DMS 273 (cell line): ENCODE results near the gene RAP1A.
"Not testable (repeated sequence)": the region's sequence is repeated elsewhere in the genome, so short reads cannot be mapped to it uniquely, and the experiment has no call there.

Experiments
- DNase-seq: peaks from one replicate; lab custom pipeline; 2025; ENCODE audit not compliant: unreplicated experiment; lab: John Stamatoyannopoulos, UW

RAP1A gene

DNA sequence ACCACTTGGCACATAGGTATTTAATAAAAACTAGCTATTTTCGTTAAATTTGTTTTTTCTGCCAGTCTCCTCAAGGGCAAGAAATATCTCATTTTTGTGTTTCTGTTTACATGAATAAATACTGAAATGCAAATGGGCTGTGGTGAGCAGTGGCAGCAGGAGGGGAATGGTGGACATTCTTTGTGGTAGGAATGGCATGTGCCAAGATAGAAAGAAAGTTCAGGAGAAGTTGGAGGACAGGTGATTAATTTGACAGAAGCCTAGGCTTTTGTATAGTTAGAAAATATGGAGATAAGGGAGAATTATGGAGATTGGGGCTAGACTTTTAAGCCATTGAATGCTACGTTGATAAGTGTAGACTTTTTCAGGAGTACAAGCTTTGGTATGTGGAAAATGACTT lies 8.6 kb downstream of the RAP1A start:
- DNase-seq = no peak

DNA sequence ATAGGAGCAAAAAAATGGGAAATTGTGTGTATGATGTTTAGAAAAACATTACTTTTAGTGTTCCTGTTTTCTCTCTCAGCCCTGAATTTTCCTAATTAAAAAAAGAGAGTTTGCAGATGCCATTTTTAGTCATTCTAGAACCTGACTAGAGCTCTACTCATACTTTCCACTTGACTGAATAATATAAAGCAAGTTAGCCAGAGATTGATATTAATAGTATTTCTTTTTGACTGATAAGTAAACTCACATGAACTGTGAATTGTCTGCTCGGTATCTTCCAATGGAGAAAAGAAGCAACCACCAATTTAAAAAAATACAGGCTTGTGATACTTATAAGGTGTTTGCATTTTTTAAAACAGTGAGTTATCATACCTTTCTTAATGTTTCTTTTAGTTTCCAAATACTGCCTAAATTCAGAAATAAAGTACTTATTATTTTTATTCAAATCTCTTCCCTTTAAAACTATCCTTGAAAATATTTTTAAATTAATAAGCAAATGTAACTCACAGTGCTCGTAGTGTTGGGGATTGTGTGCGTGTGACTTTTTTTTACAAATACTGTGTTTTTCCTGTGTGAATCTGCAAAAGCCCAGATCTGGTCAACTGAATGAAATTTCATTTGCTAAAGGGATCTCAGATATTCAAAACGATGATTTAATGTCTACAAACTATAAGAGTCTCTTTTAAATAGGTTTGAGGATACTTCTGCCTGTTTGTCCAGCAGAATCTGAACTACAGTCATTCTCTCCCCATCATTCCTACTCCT lies 9.8 kb downstream of the RAP1A start:
- no peak for DNase-seq

- DNase-seq = no peak
Observed at GRCh38 chr1:111630567-111630966, 11.0 kb downstream of the RAP1A start.

GRCh38 chr1:111631502-111631901 lies 11.9 kb downstream of the RAP1A start:
- DNase-seq = no peak

GRCh38 chr1:111632771-111633170 lies 13.2 kb downstream of the RAP1A start:
- DNase-seq = not testable (repeated sequence)

DNA sequence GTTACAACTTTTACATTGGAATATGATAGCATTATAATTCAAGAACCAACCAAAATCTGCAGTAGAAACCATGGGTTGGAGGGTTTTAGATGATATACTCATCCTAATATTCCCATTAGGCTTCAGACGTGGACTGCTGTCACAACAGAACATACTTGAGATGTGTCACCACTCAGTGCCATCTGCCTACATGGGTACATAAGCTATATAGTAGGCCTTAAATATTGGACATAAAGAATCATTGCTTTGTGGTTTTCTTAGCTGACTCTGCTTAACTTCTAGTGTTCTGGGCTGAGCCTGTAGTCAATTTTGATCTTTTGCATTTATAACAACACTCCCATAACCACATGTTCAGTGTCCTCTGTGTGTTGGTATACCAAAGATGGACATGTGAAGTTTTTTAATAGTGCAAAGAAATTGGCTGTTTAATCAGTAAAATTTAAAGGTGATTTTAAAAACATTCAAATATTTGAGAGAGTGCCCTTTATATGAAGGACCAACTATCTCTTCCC lies 14.2 kb downstream of the RAP1A start:
- no peak for DNase-seq

DNA sequence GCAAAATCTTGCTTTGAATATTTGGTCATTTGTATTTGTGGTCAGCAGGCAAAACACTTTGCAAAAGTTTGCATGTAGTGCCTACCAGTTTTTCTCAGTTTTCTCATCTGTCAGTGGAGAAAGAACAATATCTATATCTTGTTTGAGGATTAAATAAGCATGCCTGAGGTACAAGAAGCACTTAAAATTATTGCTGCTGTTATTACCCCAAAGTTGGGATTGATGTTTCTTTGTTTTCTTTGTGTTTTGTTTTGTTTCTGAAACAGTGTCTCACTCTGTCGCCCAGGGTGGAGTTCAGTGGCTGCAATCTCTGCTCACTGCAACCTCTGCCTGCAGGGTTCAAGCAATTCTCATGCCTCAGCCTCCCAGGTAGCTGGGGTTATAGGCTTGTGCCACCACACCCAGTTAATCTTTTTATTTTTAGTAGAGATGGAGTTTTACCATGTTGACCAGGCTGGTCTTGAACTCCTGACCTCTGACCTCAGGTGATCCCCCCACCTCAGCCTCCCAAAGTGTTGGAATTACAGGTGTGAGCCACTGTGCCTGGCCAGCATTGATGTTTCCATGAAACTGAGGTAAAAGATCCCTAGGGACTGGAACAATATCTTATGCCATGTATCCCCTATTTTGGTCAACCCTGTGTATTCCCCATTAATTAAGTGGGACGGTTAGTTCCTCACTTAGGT lies 15.9 kb downstream of the RAP1A start:
- DNase-seq = no peak

DNA sequence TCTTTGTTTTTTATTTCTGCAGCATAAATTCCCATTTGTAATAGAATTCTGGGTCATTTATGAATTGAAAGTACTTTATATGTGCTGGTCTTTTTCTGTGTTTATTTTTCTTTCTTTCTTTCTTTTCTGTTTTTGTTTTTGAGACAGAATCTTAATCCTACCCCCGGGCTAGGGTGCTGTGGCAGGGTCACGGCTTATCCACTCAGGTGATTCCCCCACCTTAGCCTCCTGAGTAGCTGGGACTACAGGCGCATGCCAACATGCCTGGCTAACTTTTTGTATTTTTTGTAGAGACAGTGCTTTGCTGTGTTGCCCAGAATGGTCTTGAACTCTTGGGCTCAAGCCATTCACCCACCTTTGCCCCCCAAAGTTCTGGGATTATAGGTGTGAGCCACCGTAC lies 18.7 kb downstream of the RAP1A start:
- no peak for DNase-seq

GRCh38 chr1:111639602-111640198 lies 20.1 kb downstream of the RAP1A start:
- no peak for DNase-seq

- DNase-seq = no peak
Observed at GRCh38 chr1:111643097-111643496, 23.5 kb downstream of the RAP1A start.

DNA sequence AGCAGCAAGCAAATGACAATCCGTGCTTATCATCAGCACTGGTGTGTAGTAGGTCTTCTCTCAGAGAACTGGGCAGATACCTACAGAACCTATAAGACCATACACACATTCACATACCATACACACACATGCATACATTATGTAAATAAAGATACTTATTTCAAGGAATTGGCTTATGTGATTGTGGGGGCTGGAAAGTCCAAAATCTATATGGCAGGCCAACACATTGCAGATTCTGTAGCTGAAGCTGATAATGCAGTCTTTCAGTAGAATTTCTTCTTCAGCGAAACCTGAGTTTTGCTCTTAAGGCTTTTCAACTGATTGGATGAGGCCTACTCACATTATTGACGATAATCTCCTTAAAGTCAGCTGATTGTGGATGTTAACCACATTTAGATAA lies 24.1 kb downstream of the RAP1A start:
- no peak for DNase-seq

- DNase-seq = no peak
Observed at GRCh38 chr1:111644506-111644905, 24.9 kb downstream of the RAP1A start.

DNA sequence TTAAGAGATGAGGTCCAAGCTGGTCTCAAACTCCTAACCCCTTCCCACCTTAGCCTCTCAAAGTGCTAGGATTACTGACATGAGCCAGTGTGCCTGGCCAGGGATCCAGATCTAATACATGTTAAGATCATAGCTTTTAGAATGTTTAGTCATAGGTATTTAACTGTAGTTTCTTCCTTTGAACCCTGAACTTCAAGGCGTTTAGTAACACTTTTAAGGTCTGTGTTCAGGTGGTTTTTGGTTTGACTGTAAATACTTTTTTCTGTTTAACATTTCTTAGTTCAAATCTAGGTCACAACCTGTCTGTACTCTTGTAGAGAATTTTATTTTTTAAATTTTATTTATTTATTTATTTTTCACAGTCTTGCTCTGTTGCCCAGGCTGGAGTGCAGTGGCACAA lies 28.1 kb downstream of the RAP1A start:
- DNase-seq = no peak

DNA sequence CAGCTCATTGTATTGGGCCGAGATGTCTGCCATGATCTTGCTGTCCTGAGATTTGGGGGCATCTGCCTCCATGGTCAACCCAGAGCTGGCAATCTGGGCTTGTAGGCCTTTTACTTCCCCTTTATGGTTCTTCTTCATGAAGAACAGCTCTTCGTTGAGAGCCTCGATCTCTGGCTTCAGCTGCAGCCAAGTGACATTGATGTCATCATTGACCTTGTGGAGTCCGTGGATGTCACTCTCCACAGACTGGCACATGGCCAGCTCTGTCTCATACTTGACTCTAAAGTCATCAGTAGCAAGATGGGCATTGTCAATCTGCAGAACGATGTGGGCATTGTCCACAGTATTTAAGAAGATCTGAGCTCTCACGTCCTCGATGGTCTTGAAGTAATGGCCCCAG lies 29.2 kb downstream of the RAP1A start:
- DNase-seq = no peak

DNA sequence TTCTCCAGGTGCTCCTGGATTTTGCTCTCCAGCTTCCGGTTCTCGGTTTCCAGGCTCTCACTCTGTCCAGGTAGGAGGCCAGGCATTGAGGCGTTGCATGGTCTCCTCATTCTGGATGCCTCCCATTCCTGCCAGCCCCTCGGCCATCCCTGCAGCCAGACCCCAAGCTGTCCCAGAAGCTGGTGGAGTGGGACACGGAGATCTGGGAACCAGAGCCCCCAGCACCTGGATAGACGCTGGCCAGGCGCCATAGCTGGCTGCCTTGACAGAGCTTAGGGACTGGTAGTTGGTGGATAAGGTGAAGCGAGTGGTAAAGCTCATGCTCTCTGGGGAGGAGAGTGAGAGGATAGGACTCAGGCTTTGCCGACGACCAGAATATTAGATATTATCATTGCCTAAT lies 29.6 kb downstream of the RAP1A start:
- DNase-seq = no peak

GRCh38 chr1:111649648-111650047 lies 30.1 kb downstream of the RAP1A start:
- DNase-seq = no peak

DNA sequence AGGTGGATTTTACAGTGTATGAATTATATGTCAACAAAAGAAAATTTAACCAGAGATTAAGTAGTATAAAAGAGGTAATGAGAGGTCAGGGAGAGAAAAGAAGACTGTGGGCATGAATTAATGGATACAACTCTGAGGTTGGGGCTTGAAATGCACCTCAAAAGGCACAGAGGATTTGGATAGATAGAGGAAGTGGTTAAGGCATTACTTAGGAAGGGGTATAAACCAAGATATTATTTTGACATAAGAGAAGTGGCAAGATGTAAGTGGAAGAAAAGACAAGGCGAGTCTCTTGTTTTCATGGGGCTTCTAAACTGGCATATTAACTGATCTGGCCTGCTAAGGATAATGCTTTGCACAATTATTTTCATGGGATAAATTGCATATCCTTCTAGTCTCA lies 34.1 kb downstream of the RAP1A start:
- no peak for DNase-seq

GRCh38 chr1:111654839-111655238 lies 35.2 kb downstream of the RAP1A start:
- DNase-seq = no peak

DNA sequence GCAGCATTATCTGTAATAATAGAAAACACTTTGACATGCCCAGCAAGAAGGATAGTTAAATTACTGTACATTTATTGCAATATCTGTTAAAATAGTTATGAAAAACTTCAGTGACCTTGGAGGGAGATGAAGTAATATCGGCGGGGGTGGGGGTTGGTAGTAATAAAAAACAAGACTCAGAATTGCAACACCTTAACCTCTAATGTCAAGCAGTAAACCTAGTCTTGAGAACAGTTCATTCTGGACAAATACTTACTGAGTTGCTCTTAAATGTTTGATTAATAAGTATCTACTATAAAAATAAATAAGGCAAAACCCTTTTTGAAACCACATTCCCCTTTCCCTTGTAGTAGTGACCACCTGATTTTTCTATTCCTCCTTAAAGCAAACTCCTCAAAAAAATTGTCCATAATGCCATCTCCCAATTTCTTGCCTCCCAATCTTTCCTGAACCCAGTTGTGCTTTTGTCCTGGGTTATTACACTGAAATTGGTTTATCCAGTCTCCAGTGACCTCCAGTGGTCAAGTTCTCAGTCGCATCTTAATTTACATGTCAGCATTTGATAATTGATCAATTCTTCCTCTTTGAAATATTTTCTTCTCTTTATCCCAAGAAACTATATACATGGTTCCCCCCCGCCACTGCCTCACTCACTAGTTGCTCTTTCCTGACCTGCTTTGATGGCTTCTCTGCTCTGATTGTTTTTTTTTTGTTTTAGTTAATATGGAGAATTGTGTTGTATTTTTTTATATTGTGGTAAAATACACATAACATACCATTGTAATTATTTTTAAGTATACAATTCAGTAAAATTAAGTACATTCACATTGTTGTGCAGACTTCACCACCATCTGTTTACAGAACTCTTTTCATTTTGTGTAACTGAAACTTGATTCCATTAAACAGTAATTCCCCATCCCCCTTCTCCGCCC lies 36.8 kb downstream of the RAP1A start:
- peak; percentile 68 for DNase-seq

DNA sequence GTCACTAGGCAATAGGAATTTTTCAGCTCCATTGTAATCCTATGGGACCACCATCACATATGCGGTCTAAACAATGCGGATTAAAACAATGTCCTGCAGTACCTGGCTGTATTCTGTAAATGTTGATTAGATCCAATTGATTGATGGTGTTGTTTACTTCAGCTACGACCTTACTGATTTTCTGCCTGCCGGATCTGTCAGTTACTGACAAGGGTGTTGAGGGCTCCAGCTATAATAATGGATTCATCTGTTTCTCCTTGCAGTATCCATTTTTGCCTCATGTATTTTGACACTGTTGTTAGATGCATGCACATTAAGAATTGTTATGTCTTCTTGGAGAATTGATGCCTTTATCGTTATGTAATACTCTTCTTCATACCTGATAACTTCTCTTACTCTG lies 39.0 kb downstream of the RAP1A start:
- DNase-seq = no peak
